B cell (primary cell): ENCODE data around the gene FARP1. TPM values are rescaled to one million over a fixed set of nuclear protein-coding genes. Genes with fewer than 3 reads are reported as not detected.

Experiments used
- ATAC-seq: fragments of 200-7000 bp; cut with Tn5 transposase; one replicate; pipeline ENCODE4 v1.10.0; 2021; ENCODE audit warnings: low read depth, mild to moderate bottlenecking, moderate number of reproducible peaks, moderate library complexity
- CTCF ChIA-PET: fragments of 350-600 bp; sonication (Branson Sonifier 250); formaldehyde crosslinking; loops from one replicate; lab custom pipeline; 2021; ENCODE audit warnings: antibody characterized with exemption, inconsistent platforms; lab: Charles Lee
- POLR2A ChIA-PET: fragments of 350-600 bp; sonication (Branson Sonifier 250); formaldehyde crosslinking; loops from one replicate; lab custom pipeline; 2021; ENCODE audit warnings: antibody characterized with exemption; lab: Charles Lee
- DNase-seq: peaks from one replicate; pipeline ENCODE4 v3.0.0; 2013
- H2AFZ ChIP-seq: 2 replicates; pipeline ENCODE4 v1.6.1; 2012; ENCODE audit warnings: mild to moderate bottlenecking, low read depth, low read length; ENCODE audit not compliant: insufficient read depth, poor library complexity, severe bottlenecking
- H3K27ac ChIP-seq, 2 donors: 1 replicate in 1 of 2; 2 replicates in 1 of 2; pipeline ENCODE4 v1.5.1; 2012 to 2013; ENCODE audit warnings: low read length in 2 of 2, mild to moderate bottlenecking in 2 of 2, moderate library complexity in 1 of 2
- H3K27me3 ChIP-seq, 4 experiments: fragments of 200-600 bp in 1 of 4; sonication (generic) in 1 of 4; replicated peaks in 1 of 4; 1 replicate in 2 of 4; 2 replicates in 2 of 4; pipeline versions ENCODE4 v1.6.1 to v1.7.0; 2013 to 2016; ENCODE audit warnings: low read length in 3 of 4, mild to moderate bottlenecking in 2 of 4, mixed read lengths in 1 of 4, moderate library complexity in 1 of 4; ENCODE audit not compliant: insufficient read depth in 4 of 4, control insufficient read depth in 3 of 4; ENCODE audit errors: control extremely low read depth in 1 of 4
- H3K36me3 ChIP-seq, 2 experiments: replicated peaks in 1 of 2; 1 replicate in 1 of 2; 2 replicates in 1 of 2; pipeline versions ENCODE4 v1.6.1 to v1.7.1; 2013; ENCODE audit warnings: low read length in 1 of 2; ENCODE audit not compliant: insufficient read depth in 2 of 2, control insufficient read depth in 1 of 2; ENCODE audit errors: control extremely low read depth in 1 of 2, extremely low read depth in 1 of 2
- H3K4me1 ChIP-seq, 2 donors: fragments of 200-600 bp in 1 of 2; sonication (generic) in 1 of 2; 1 replicate in 1 of 2; 2 replicates in 1 of 2; pipeline versions ENCODE4 v1.5.1 to v1.6.1; 2013 to 2017; ENCODE audit warnings: low read length in 2 of 2; ENCODE audit not compliant: control insufficient read depth in 2 of 2, insufficient read depth in 2 of 2
- H3K4me2 ChIP-seq: replicated peaks from 2 replicates; pipeline ENCODE3; 2012; ENCODE audit warnings: mild to moderate bottlenecking, low read depth, low read length; ENCODE audit not compliant: poor library complexity, severe bottlenecking
- H3K4me3 ChIP-seq, 5 experiments: fragments of 200-600 bp in 1 of 5; sonication (generic) in 1 of 5; 1 replicate in 3 of 5; 2 replicates in 2 of 5; pipeline versions ENCODE4 v1.5.1 to v1.7.0; 2011 to 2016; ENCODE audit warnings: low read length in 4 of 5, mild to moderate bottlenecking in 4 of 5, low read depth in 2 of 5, control low read depth in 1 of 5, moderate library complexity in 1 of 5; ENCODE audit not compliant: insufficient read depth in 1 of 5; ENCODE audit errors: control extremely low read depth in 1 of 5, extremely low read depth in 1 of 5
- H3K79me2 ChIP-seq: fragments of 200-600 bp; sonication (generic); one replicate; pipeline ENCODE4 v1.6.0; 2016; ENCODE audit warnings: low read length; ENCODE audit not compliant: control insufficient read depth, insufficient read depth
- H3K9ac ChIP-seq: fragments of 200-600 bp; sonication (generic); 2 replicates; pipeline ENCODE4 v1.6.1; 2017; ENCODE audit warnings: mild to moderate bottlenecking, low read length, moderate library complexity
- H3K9me3 ChIP-seq, 3 donors: one replicate each; pipeline versions ENCODE4 v1.6.1 to v1.7.1; 2013; ENCODE audit warnings: low read length in 2 of 3; ENCODE audit not compliant: control insufficient read depth in 2 of 3, insufficient read depth in 1 of 3; ENCODE audit errors: control extremely low read depth in 1 of 3
- H4K20me1 ChIP-seq: 2 replicates; pipeline ENCODE4 v1.6.0; 2012; ENCODE audit warnings: mild to moderate bottlenecking, low read length; ENCODE audit not compliant: insufficient read depth, control insufficient read depth, poor library complexity, severe bottlenecking
- H3K27ac Mint-ChIP-seq: one replicate; pipeline ENCODE4 v1.8.0; 2021; ENCODE audit warnings: mixed read lengths
- H3K27me3 Mint-ChIP-seq: one replicate; pipeline ENCODE4 v1.8.0; 2021; ENCODE audit warnings: mixed read lengths
- H3K4me1 Mint-ChIP-seq: one replicate; pipeline ENCODE4 v1.8.0; 2021; ENCODE audit warnings: mixed read lengths
- H3K4me3 Mint-ChIP-seq: one replicate; pipeline ENCODE4 v1.8.0; 2021; ENCODE audit warnings: mixed read lengths
- H3K9me3 Mint-ChIP-seq: one replicate; pipeline ENCODE4 v1.8.0; 2022; ENCODE audit warnings: mixed read lengths; ENCODE audit not compliant: insufficient read depth
- EZH2 ChIP-seq: IDR thresholded peaks from 2 replicates; pipeline ENCODE4 v1.6.1; 2012; ENCODE audit warnings: borderline replicate concordance, low read depth, mild to moderate bottlenecking, moderate library complexity, low read length; ENCODE audit not compliant: insufficient read depth, poor library complexity, severe bottlenecking
- WGBS: methylation state at CpG from one replicate; pipeline ENCODE4 v1.1.5; 2013; ENCODE audit warnings: missing lambda C conversion rate; ENCODE audit not compliant: insufficient coverage; 5-methylcytosine and 5-hydroxymethylcytosine counted together
- intact Hi-C: fragments of 100-400 bp; cut with micrococcal nuclease; formaldehyde crosslinking; loops from one replicate; pipeline ENCODE4 v1.10.0; 2022
- polyA plus RNA-seq: library from polyadenylated mRNA; depleted of rRNA; stranded (reverse); fragments of >200 nt; gene quantifications from 2 replicates; pipeline ENCODE4 v1.2.3, GENCODE V29; 2012
- total RNA-seq, 2 donors: library from RNA; stranded (reverse); fragments of 120-200 nt in 1 of 2; gene quantifications; 1 replicate in 1 of 2; 2 replicates in 1 of 2; pipeline versions ENCODE4 v1.2.3 to v1.2.4, GENCODE V29; 2013 to 2022
- TF ChIP-seq, protein P1 (sequence below): fragments of 200-600 bp; IDR thresholded peaks from one replicate; pipeline ENCODE4 v1.8.0; 2022; ENCODE audit warnings: antibody characterized with exemption, mild to moderate bottlenecking

The FARP1 gene
- total and polyA plus RNA-seq, 2 donors (not counting 1 experiment from before 2014, with no cell fraction given), result 0.15 to 1.5 TPM

- no peak for ATAC-seq
- no peaks in the 10 kb centered on the region for H3K4me1 ChIP-seq
- no peaks in the 10 kb centered on the region for H4K20me1 ChIP-seq
- TF ChIP-seq EZH2, result no peak
- TF ChIP-seq, protein P1, sequence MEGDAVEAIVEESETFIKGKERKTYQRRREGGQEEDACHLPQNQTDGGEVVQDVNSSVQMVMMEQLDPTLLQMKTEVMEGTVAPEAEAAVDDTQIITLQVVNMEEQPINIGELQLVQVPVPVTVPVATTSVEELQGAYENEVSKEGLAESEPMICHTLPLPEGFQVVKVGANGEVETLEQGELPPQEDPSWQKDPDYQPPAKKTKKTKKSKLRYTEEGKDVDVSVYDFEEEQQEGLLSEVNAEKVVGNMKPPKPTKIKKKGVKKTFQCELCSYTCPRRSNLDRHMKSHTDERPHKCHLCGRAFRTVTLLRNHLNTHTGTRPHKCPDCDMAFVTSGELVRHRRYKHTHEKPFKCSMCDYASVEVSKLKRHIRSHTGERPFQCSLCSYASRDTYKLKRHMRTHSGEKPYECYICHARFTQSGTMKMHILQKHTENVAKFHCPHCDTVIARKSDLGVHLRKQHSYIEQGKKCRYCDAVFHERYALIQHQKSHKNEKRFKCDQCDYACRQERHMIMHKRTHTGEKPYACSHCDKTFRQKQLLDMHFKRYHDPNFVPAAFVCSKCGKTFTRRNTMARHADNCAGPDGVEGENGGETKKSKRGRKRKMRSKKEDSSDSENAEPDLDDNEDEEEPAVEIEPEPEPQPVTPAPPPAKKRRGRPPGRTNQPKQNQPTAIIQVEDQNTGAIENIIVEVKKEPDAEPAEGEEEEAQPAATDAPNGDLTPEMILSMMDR, result no peak
- no peaks in the 10 kb centered on the region for H3K79me2 ChIP-seq
- POLR2A ChIA-PET, result no interaction called here
- H3K9me3 ChIP-seq, result no peaks in the 10 kb centered on the region
- Mint-ChIP-seq H3K4me3 (no peak overlapping the region), H3K9me3 (no peaks in the 10 kb centered on the region), H3K27me3 (peaks cover 11% of the 10 kb centered on the region), H3K27ac (no peak overlapping the region), H3K4me1 (no peaks in the 10 kb centered on the region)
- no peaks in the 10 kb centered on the region for H3K27me3 ChIP-seq
- no peak overlapping the region for H3K4me3 ChIP-seq
- no peaks in the 10 kb centered on the region for H3K36me3 ChIP-seq
- CTCF ChIA-PET, result no interaction called here
- no peak overlapping the region for H2AFZ ChIP-seq
- H3K9ac ChIP-seq, result no peak overlapping the region
- H3K27ac ChIP-seq, result no peak overlapping the region
- 100% methylated on average over 1 of the region's 2 CpGs for WGBS
- intact Hi-C loops, result no loop called here
- no peak for DNase-seq
- H3K4me2 ChIP-seq, result no peak overlapping the region
Observed at GRCh38 chr13:98293103-98293502, 150.2 kb downstream of the FARP1 start.

GRCh38 chr13:98293570-98294142, 150.8 kb downstream of the FARP1 start:
- ChIA-PET POLR2A (no interaction called here), CTCF (no interaction called here)
- Histone ChIP-seq H3K27ac (no peak overlapping the region), H4K20me1 (no peaks in the 10 kb centered on the region), H3K9me3 (no peaks in the 10 kb centered on the region), H3K36me3 (no peaks in the 10 kb centered on the region), H3K27me3 (no peaks in the 10 kb centered on the region), H3K4me3 (no peak overlapping the region), H3K4me2 (no peak overlapping the region), H3K4me1 (no peaks in the 10 kb centered on the region), H3K9ac (no peak overlapping the region), H2AFZ (no peak overlapping the region), H3K79me2 (no peaks in the 10 kb centered on the region)
- Mint-ChIP-seq H3K9me3 (no peaks in the 10 kb centered on the region), H3K27ac (no peak overlapping the region), H3K27me3 (peaks cover 10% of the 10 kb centered on the region), H3K4me1 (no peaks in the 10 kb centered on the region), H3K4me3 (no peak overlapping the region)
- no peak for TF ChIP-seq EZH2
- TF ChIP-seq, protein P1, result no peak
- DNase-seq (no peak), ATAC-seq (no peak)
- WGBS, result no CpG with 5 or more reads among the region's 4 CpGs
- intact Hi-C loops, result no loop called here
